GM12872 (cell line): ENCODE results near the gene PIKFYVE.

Source experiments
- TF ChIP-seq, protein P1 (sequence below): IDR thresholded peaks from 3 replicates; pipeline ENCODE4 v1.5.1; 2011; ENCODE audit warnings: low read depth, mild to moderate bottlenecking, low read length, moderate library complexity; ENCODE audit not compliant: insufficient read depth

Gene PIKFYVE

DNA sequence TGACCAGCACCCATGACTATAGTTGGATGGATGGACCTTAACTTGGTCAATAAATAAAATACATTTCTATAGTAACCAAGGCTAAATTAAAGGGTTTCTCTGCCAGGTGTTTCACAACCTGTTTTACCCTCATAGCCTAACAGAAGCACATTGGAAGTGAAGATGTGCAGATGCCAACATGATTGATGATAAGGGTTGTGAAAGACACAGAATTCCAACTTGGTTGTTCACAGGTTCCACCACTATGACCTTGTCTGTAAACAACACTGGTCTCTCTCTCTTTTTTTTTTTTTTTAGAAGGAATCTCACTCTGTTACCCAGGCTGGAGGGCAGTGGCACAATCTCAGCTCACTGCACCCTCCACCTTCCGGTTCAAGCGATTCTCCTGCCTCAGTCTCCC, 103.0 kb downstream of the PIKFYVE start:
- TF ChIP-seq, protein P1, sequence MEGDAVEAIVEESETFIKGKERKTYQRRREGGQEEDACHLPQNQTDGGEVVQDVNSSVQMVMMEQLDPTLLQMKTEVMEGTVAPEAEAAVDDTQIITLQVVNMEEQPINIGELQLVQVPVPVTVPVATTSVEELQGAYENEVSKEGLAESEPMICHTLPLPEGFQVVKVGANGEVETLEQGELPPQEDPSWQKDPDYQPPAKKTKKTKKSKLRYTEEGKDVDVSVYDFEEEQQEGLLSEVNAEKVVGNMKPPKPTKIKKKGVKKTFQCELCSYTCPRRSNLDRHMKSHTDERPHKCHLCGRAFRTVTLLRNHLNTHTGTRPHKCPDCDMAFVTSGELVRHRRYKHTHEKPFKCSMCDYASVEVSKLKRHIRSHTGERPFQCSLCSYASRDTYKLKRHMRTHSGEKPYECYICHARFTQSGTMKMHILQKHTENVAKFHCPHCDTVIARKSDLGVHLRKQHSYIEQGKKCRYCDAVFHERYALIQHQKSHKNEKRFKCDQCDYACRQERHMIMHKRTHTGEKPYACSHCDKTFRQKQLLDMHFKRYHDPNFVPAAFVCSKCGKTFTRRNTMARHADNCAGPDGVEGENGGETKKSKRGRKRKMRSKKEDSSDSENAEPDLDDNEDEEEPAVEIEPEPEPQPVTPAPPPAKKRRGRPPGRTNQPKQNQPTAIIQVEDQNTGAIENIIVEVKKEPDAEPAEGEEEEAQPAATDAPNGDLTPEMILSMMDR, result no peak

GRCh38 chr2:208370881-208371633, 105.0 kb downstream of the PIKFYVE start:
- TF ChIP-seq, protein P1, result no peak

DNA sequence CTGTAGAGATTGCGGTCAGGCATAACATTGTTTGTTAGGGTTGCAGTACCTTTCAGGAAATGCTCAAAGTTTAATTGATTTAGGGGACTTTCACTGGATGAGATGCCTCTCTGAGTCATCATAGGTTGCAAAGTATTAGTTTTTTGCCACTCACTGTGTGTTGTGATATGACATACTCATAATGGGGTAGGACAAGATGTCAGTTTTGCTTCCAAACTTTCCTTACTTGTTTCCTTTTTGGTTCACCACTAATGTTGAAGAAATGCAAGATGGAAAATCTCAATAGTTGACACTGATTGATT, 105.5 kb downstream of the PIKFYVE start:
- TF ChIP-seq, protein P1, result no peak

DNA sequence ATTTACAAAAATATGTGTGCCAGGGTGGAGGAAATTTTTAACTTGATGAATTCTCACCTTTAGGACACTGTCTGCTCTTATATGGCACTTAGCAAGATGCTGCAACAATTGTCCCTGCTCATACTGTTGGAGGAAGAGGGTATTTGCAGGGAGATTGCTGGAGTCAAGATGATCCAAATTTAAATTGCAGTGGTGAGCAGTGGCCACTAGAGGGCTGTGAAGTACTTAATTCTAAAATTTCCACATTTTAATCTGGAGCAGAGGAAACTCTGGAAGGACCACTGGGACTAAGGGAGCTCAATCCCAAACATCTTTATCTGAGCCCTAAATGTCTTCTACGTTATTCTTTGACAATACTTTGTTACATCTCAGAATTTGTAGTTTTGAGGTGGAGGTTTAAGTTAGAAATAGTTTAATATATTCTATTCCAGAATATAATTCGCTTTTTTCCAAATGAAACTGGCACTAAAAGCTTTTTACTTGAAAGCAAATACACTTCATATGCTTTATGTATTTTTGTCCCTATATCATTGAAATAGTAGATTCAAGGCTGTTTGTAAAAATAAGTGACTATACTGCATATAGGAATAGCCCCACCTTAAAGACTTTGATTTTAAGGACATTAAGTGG, 107.5 kb downstream of the PIKFYVE start:
- TF ChIP-seq, protein P1, result peak; percentile 80

DNA sequence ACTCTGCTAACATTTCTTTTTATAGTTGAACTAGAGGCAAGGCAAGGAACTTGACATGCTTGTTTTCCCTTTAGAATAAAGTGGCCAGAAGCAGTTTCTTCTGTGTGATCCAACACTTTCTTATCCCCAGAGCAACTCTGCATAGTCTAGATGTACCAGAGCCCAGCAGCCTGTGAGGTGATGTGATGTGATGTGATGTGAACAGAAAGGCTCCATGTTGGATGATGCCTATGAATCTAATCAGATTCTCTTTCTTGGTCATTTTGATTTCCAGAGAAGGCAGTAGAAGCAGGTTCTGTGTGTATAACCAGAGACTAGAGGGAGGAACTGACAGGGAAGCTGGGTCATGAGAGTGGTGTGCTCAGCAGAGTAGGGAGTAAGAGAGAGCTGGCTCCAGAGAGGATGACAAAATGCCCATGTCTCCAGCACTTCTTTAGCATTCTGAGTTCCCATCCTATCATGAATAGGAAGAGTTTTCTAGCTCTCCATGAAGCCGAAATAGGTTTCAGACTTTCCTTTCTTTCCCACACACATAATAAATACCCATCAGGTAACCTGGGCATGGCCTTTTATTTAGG, 109.5 kb downstream of the PIKFYVE start:
- TF ChIP-seq, protein P1, result no peak

DNA sequence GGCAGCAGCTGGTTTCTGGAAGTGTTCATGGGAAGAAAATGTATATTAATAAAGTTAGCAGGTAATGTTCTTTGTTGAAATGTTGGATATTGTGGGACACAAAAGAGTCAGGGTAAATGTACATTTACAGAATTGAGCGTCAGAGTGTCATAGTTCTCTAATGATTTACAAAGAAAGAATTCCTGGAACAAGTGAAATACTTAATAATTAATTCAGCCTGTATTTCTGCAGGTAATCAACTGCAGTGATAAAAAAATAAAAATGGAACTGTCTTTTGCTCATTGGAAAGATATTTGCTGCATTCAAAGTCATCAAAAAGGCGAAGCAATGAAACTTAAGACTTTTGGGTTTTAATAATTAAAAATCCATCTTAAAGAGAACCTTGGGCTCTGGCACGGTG, 113.1 kb downstream of the PIKFYVE start:
- TF ChIP-seq, protein P1, result no peak

DNA sequence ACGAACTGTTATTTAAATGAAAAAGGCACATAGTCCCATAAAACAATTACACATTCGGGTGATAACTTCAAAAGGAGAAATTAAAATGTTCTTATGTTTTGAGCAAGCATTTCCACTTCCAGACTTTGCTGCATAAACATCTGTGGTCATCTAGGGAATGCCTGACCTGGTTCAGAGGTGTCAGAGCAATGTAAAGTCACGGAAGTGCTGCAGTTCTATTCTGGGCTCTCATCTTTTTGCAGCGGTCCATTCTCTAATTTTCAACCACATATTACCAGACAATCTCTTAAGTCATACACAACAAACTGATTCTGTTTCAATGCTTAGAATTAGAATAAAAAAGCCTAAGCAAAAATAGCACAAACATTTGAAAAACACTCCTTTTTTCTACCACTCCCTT, 118.6 kb downstream of the PIKFYVE start:
- TF ChIP-seq, protein P1, result no peak
